ENCODE results near the gene AOPEP.

DNA sequence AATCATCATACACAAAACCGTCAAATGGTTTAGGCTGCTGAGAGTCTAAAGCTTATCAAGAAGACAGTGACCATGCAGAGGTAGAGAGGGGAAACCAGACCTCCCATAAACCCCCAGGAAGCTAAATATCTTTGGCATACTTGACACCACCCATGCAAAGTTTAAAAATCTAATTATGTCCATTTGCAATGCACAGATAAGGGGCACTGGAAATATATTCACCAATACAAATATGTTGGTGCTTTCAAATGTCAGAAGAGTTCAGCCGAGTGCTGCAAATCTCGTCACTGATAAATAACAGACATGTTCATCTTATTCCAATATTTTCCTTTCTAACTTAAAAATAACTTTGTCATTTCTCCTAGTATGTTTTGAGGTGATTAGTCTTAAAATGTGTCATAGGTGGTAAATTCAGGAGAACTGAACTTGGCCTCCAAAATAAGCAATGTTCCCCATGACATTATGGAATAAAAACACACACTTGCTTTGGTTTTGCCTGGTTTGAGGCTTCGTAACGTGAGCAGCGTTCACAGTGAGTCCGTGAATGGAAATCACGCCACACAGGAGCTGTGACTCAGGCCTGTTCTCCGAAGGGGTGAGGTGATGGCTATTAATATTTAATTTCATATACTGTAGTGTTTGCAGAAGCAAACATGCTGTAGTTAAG, 182.2 kb downstream of the AOPEP start:
- TF ChIP-seq MAX (IDR thresholded peaks at IDR 0.05; ENCODE audit: insufficient read depth, insufficient read length) (no peak), CTCF (IDR thresholded peaks at IDR 0.05; ENCODE audit: extremely low read depth in 1 of 2, insufficient read depth in 1 of 2, low read depth in 1 of 2, low read length in 2 of 2) (no peak), EZH2 (IDR thresholded peaks at IDR 0.05; ENCODE audit: borderline replicate concordance, low read depth, low read length, severe bottlenecking) (no peak)

Measured in endothelial cell of umbilical vein (primary cell).